Ovary (tissue), 3 donors: ENCODE measurements around the gene THSD7A.

ENCODE experiments used
- CTCF ChIP-seq, 3 donors: fragments of 450-650 bp in 2 of 3; fragments of 200-600 bp in 1 of 3; IDR thresholded peaks; one replicate each; pipeline versions ENCODE4 v1.5.1 to v1.8.0; 2016 to 2022; ENCODE audit warnings: antibody characterized with exemption in 3 of 3, mild to moderate bottlenecking in 1 of 3
- EP300 ChIP-seq: sonication (generic); formaldehyde crosslinking; IDR thresholded peaks from one replicate; pipeline ENCODE4 v1.6.1; 2017; ENCODE audit warnings: antibody characterized with exemption
- POLR2A ChIP-seq: fragments of 450-650 bp; IDR thresholded peaks from one replicate; pipeline ENCODE4 v1.6.1; 2017; ENCODE audit warnings: antibody characterized with exemption, mild to moderate bottlenecking, moderate library complexity
- donor health status: DM: no; HTN: no; CAD: no.

- no peak for TF ChIP-seq EP300
- TF ChIP-seq POLR2A = no peak
- TF ChIP-seq CTCF (IDR thresholded peaks at IDR 0.05) = no peak
Observed at GRCh38 chr7:11491811-11492210, 340.2 kb downstream of the THSD7A start.
